NCI-H2107 treated with DMSO at 0.1 percent for 48 hours (cell line): ENCODE results near the gene ACADM.
"Not testable (repeated sequence)": the region's sequence is repeated elsewhere in the genome, so short reads cannot be mapped to it uniquely, and the experiment has no call there.

Source experiments
- DNase-seq: peaks from one replicate; lab custom pipeline; 2025; ENCODE audit not compliant: unreplicated experiment; lab: John Stamatoyannopoulos, UW

Gene ACADM

GRCh38 chr1:75794382-75794781 is 69.9 kb downstream of the ACADM start:
- no peak for DNase-seq

DNA sequence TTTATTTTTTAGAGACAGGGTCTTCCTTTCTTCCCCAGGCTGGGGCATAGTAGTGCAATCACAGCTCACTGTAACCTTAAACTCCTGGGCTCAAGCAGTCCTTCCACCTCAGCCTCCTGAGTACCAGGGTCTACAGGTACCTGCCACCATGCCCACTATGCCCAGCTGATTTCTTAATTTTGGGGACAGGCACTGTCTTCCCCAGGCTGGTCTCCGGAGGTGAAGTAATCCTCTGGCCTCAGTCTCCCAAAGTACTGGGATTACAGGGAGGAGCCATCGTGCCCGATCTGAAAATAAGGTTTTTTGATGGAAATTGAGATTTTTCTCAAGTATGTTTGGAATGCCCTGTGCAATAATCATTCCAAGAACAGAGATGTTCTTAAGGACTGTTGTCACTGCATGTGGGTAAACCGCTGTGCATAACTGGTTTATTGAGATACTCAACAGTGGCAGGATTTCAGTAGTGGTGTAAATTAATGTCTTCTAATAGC is 71.2 kb downstream of the ACADM start:
- no peak for DNase-seq

DNA sequence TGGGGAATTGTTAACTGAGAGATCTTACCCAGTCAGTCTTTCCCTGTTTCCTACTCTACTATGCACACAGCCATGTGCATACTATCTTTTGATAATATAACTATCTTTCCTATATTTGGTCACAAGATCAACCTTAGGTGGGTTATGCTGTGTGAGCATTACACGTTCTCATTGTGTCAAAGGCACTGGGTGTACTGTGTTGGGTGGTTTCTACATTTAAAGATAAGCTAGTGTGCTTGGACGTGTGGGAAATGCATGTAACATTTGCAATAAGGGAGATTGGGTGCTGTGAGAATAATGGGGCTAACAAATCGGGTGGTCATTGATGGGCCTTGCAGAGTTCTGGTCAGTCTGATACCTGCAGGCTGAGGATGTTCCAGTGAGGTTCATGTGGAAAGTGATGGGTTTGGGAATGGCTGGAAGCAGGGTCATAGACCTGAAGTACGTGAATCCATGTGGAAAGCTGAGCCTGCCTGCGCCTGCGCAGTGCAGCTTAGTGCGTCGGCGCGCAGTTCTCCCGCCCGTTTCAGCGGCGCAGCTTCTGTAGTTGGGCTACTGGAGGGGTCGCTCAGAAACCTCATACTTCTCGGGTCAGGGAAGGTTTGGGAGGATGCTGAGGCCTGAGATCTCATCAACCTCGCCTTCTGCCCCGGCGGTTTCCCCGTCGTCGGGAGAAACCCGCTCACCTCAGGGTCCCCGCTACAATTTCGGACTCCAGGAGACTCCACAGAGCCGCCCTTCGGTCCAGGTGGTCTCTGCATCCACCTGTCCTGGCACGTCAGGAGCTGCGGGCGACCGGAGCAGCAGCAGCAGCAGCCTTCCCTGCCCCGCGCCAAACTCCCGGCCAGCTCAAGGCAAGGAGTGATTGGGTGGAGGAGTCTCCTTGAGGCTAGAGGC is 72.1 kb downstream of the ACADM start, which contains the start of gene MSH4:
Gene MSH4 (plus strand): TSS at position 507 of the 897 bp plus-strand sequence. CDS start 104 bp downstream, at position 611.
- DNase-seq = no peak

- DNase-seq = no peak
Measured at GRCh38 chr1:75797273-75797588, 72.7 kb downstream of the ACADM start.

GRCh38 chr1:75797606-75798216 is 73.2 kb downstream of the ACADM start:
- DNase-seq = no peak

GRCh38 chr1:75801480-75801879 is 77.0 kb downstream of the ACADM start:
- not testable (repeated sequence) for DNase-seq

DNA sequence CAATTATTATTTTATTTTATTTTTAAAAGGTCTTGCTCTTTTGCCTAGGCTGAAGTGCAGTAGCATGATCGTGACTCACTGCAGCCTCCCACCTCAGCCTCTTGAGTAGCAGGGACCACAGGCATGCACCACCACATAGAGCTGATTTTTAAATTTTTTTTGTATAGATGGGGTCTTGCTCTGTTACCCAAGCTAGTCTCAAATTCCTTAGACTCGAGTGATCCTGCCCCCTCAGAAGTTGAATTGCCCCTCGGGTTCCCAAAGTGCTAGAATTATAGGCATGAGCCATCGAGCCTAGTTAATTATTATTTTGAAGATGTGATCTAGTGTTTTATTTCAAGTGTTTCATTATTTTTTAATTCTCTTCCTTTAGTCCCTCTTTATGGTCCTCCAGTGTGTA is 84.4 kb downstream of the ACADM start:
- DNase-seq = no peak

DNA sequence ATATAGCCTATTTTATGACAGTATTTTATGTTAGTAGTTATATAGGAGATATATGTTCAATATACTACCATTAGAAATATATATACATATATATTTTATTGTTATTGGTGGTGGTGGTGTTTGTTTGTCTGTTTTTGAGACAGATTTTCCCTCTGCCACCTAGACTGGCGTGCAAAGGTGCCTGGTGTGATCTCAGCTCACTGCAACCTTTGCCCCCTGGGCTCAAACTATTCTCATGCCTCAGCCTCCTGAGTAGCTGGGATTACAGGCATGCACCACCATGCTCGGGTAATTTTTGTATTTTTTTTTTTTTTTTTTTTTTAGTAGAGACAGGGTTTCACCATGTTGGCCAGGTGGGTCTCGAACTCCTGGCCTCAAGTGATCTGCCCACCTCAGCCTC is 85.6 kb downstream of the ACADM start:
- not testable (repeated sequence) for DNase-seq

GRCh38 chr1:75811211-75811981 is 86.9 kb downstream of the ACADM start:
- no peak for DNase-seq

DNA sequence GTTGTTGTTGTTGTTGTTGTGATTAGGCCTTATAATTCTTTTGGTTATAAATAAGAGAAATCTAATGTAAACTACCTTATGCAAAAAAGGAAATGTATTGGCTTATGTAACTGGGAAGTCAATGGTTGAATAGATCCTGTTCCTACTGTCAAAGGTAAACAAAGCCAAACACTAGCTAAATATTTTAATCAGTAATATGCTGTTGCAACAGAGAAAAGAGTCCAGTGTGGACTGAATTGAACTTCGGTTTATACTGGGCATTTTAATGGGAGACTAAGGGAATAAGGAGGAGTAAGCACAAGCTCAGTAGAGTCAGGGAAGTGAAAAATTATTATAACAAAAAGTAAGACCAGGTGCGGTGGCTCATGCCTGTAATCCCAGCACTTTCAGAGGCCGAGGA is 87.6 kb downstream of the ACADM start:
- DNase-seq = no peak
